ENCODE data around the gene BRME1. TPM values are rescaled to one million over a fixed set of nuclear protein-coding genes. Genes with fewer than 3 reads are reported as not detected.
A peak's percentile ranks its signal among the peaks of the same experiment; 100 is the strongest.

BRME1 gene
- 10 to 100 TPM in 1 of 3 donors, 1 to 10 TPM in 2; 2.7 to 12.2 (median 6.9) TPM for polyA plus RNA-seq

DNA sequence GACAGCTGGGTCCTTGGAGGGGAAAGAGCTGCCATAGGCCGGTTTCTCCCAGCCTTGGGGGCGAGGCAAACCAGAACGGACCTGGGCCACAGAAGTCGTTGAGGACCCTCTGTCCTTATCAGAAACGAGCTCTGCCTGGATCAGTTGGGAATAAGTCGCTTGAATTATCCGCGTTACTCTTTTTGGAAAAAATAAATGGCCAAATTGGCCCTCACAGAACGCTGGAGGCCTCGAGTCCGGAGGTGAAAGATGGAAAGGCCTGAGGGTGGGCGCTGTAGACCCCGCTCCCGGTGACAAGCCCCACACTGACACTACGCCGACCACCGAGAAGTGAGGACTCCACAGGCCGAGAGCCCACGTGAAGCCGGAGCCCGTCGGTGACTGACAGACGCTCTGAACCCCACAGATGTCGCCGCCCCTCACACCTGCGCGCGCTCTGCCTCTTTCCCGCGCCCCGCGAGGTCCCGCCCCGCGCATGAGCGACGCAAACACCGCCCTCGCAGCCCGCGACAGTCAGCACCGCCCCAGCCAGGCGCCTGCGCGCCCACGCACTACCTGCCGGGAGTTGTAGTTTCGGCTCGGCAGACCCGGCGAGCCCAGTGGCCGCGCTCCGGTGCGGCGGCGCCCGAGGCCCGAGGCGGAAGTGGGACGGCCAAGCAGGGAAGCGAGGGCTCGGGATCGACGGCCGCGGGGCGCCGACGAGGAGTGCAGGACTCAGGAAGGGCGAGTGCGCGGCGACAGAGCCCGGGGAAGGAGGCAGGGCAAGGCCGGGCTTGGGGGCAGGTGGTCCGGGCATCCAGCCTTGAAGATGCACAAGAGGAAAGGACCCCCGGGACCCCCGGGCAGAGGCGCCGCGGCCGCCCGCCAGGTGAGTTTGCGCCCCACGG is at the start of gene BRME1, which contains the start of gene CC2D1A:
TSS of gene BRME1 (minus strand) at position 484 of the 887 bp plus-strand sequence. CDS start 1,225 bp downstream, outside the sequence.
TSS of gene CC2D1A (plus strand) at position 568 of the 887 bp plus-strand sequence. CDS start at position 809, 241 bp downstream.
- no peaks in the 10 kb centered on the region for H3K9me3 Mint-ChIP-seq

DNA sequence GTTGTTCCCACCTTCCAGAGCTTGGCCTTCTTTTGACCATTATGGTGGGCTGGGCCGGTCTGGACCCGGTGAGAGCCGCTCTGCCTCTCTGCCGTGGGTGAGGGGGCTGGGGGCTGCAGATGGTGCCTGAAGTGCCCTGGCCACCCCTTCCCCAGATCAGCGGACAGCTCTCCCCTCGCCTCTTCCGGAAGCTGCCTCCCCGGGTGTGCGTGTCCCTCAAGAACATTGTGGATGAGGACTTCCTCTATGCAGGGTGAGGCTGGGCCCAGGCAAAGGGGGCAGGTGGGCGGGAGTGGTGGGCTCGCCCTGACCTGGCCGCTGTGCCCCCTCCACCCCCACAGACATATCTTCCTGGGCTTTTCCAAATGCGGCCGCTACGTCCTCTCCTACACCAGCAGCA is 48.3 kb upstream of the BRME1 start:
- H3K27ac Mint-ChIP-seq: peak overlapping the region in 3 of 6 donors; percentile 12 to 88 (median 35)
- no peaks in the 10 kb centered on the region for H3K9me3 Mint-ChIP-seq
- peak overlapping the region; percentile 48 to 94 (median 84) for H3K4me3 Mint-ChIP-seq
- H3K4me1 Mint-ChIP-seq: peaks cover 24 to 26% of the 10 kb centered on the region in 2 donors
- peaks cover 6 to 12% (median 6%) of the 10 kb centered on the region in 3 donors for H3K27me3 Mint-ChIP-seq (ENCODE audit: low read depth in 3 of 3)
- no peak for DNase-seq
- H3K36me3 Mint-ChIP-seq: peaks cover 0 to 16% (median 6%) of the 10 kb centered on the region in 3 donors

More for the DNA sequence above, at the start of gene BRME1, which contains the start of gene CC2D1A:
- DNase-seq: peak; percentile 89 to 90 (median 90)
- H3K4me1 Mint-ChIP-seq: peaks cover 16 to 19% of the 10 kb centered on the region in 2 donors
- H3K4me3 Mint-ChIP-seq: peak within 1 kb of the TSS; percentile 87 to 89 (median 87)
- peaks cover 0 to 6% (median 0%) of the 10 kb centered on the region in 3 donors for H3K36me3 Mint-ChIP-seq
- peak within 1 kb of the TSS; percentile 90 to 97 (median 91) for H3K27ac Mint-ChIP-seq
- H3K27me3 Mint-ChIP-seq (ENCODE audit: low read depth in 3 of 3): peaks cover 0 to 9% (median 2%) of the 10 kb centered on the region in 3 donors

DNA sequence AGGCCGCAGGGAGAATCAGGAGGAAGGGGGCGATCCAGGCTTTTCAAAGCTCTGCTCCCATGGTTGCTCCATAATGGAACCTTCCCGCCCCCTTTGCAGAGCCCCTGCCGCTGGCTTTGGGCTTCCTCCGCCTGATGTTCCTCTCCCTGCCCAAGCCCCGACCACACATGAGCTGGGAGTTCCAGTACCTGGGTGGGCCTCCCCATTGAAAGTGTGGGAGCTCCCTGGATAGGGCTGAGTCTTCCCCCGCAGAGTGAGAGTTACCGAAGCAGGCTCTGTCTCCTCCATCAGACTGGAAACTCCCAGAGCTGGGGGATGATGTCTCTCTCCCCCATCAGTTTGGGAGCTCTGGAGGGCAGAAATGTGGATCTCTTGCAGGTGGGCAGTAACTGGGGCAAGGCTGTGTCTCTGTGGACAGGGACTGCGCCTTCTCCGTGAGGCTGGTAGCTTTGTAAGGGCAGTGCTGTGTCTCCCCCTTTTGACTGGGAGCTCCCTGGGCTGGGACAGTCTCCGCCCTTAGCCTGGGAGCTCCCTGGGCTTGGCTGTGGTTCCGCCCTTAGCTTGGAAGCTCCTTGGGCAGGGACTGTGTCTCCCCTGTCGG is 47.1 kb upstream of the BRME1 start:
- H3K4me3 Mint-ChIP-seq: peak overlapping the region; percentile 84 to 94 (median 85)
- peaks cover 24 to 26% of the 10 kb centered on the region in 2 donors for H3K4me1 Mint-ChIP-seq
- H3K9me3 Mint-ChIP-seq: no peaks in the 10 kb centered on the region
- DNase-seq: no peak
- H3K27me3 Mint-ChIP-seq (ENCODE audit: low read depth in 3 of 3): peaks cover 6 to 9% (median 8%) of the 10 kb centered on the region in 3 donors
- peaks cover 0 to 10% (median 6%) of the 10 kb centered on the region in 3 donors for H3K36me3 Mint-ChIP-seq
- H3K27ac Mint-ChIP-seq: peak overlapping the region; percentile 46 to 88 (median 80)

GRCh38 chr19:13952154-13952930 is 46.4 kb upstream of the BRME1 start, which contains the start of gene DCAF15:
TSS of gene DCAF15 (plus strand) at chr19:13952509. CDS start at chr19:13952513, 4 bp downstream.
- Mint-ChIP-seq H3K9me3 (no peaks in the 10 kb centered on the region), H3K4me3 (peak within 1 kb of the TSS; percentile 88 to 94 (median 91)), H3K27me3 (ENCODE audit: low read depth in 3 of 3) (peaks cover 6 to 9% (median 8%) of the 10 kb centered on the region in 3 donors), H3K36me3 (peaks cover 0 to 8% (median 6%) of the 10 kb centered on the region in 3 donors), H3K4me1 (peaks cover 24 to 26% of the 10 kb centered on the region in 2 donors), H3K27ac (peak within 1 kb of the TSS; percentile 84 to 94 (median 90))
- DNase-seq: peak; percentile 99 to 100 (median 99)

- H3K9me3 Mint-ChIP-seq: no peaks in the 10 kb centered on the region
- H3K27ac Mint-ChIP-seq: peak overlapping the region; percentile 83 to 94 (median 90)
- peak overlapping the region; percentile 85 to 94 (median 91) for H3K4me3 Mint-ChIP-seq
- H3K4me1 Mint-ChIP-seq: peaks cover 24 to 26% of the 10 kb centered on the region in 2 donors
- DNase-seq: no peak
- H3K27me3 Mint-ChIP-seq (ENCODE audit: low read depth in 3 of 3): peaks cover 6 to 9% (median 8%) of the 10 kb centered on the region in 3 donors
- H3K36me3 Mint-ChIP-seq: peaks cover 0 to 5% (median 2%) of the 10 kb centered on the region in 3 donors
Measured at GRCh38 chr19:13951799-13952153, 45.9 kb upstream of the BRME1 start.

DNA sequence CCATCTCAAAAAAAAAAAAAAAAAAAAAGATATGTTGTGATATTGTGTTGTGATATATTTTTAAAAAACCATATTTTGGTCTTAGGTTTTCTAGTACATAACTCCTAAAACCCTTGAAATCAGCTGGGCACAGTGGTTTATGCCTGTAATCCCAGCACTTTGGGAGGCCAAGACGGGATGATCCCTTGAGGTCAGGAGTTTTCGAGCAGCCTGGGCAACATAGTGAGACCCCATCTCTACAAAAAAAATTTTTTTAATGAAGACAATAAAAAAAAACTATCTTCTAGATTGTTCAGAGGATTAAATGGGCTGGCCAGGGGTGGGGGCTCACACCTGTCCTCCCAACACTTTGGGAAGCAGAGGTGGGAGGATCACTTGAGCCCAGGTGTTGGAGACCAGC is 45.1 kb upstream of the BRME1 start:
- Mint-ChIP-seq H3K27me3 (ENCODE audit: low read depth in 3 of 3) (peaks cover 6 to 9% (median 8%) of the 10 kb centered on the region in 3 donors), H3K9me3 (no peaks in the 10 kb centered on the region), H3K4me1 (peaks cover 24 to 26% of the 10 kb centered on the region in 2 donors), H3K36me3 (peaks cover 0 to 5% (median 0%) of the 10 kb centered on the region in 3 donors), H3K4me3 (no peak overlapping the region), H3K27ac (peak overlapping the region in 2 of 6 donors; percentile 3 to 94)
- no peak for DNase-seq

DNA sequence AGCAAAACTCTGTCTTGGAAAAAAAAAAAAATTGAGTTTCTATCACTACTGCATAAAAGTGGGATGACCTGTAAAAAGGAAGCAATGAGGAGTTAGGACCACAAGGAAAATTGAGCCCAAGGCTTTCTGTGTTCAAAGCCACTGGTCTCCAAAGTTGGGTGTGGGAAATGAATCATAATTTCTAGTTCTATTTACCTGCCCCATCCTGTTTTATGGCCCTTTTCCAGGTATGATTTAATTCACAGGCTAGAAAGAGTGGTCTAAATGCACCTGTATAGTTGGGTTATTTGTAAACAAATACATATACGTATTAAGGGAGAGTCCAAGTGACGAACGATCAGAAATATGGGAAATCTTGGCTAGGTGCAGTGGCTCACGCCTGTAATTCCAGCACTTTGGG is 40.5 kb upstream of the BRME1 start:
- peaks cover 0 to 1% of the 10 kb centered on the region in 2 donors for H3K4me1 Mint-ChIP-seq
- no peaks in the 10 kb centered on the region for H3K9me3 Mint-ChIP-seq
- no peak overlapping the region for H3K27ac Mint-ChIP-seq
- H3K27me3 Mint-ChIP-seq (ENCODE audit: low read depth in 3 of 3): peaks cover 0 to 2% (median 2%) of the 10 kb centered on the region in 3 donors
- H3K36me3 Mint-ChIP-seq: no peaks in the 10 kb centered on the region
- no peak overlapping the region for H3K4me3 Mint-ChIP-seq
- DNase-seq: no peak

- Mint-ChIP-seq H3K4me3 (no peak overlapping the region), H3K9me3 (no peaks in the 10 kb centered on the region), H3K27me3 (ENCODE audit: low read depth in 3 of 3) (peaks cover 0 to 3% (median 2%) of the 10 kb centered on the region in 3 donors), H3K27ac (no peak overlapping the region), H3K4me1 (no peaks in the 10 kb centered on the region), H3K36me3 (no peaks in the 10 kb centered on the region)
- DNase-seq: no peak
Measured at GRCh38 chr19:13942023-13942684, 36.2 kb upstream of the BRME1 start.

DNA sequence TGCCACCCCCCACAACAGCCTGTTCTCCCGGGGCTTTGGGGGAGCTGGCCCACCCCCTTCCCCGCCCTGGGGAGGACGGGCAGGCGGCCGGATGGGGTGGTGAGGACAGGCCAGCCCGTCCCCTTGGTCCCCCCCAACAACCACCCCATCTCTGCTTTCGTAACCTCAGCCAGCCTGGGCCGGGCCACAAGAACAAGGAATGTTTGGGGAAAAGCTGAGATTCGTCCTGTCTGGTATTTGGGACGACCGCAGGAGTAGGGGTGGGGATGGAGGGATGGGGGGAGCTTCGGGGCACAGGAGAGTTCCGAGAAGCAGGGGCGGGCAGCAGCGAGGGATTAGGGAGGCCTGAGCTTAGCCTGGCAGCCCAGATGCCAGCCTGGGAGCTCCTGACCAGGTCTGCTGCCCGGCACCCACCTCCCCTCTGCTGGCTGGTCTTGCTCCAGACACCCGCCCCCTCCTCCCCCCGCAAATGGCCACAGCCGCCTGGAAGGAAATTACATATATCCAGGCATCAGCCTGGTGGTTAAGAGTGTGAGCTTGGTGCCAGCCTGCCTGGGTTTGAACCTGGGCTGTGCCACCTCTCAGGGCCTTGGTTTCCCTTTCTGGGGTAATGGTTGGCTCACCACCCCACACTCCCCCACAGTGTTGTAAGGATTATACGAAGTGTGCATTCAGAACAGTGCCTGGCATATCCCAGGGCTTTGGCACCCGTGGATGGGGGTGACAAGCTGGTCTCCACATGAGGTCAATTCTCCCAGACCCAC is 32.6 kb upstream of the BRME1 start, which contains the start of gene PODNL1:
TSS of gene PODNL1 (minus strand) at position 117 of the 764 bp plus-strand sequence. CDS start 236 bp downstream, outside the sequence.
- Mint-ChIP-seq H3K9me3 (no peaks in the 10 kb centered on the region), H3K27ac (peak within 1 kb of the TSS in 2 of 6 donors; percentile 30 to 49), H3K36me3 (no peaks in the 10 kb centered on the region), H3K27me3 (ENCODE audit: low read depth in 3 of 3) (peaks cover 0 to 3% (median 3%) of the 10 kb centered on the region in 3 donors), H3K4me1 (peaks cover 0 to 4% of the 10 kb centered on the region in 2 donors), H3K4me3 (peak within 1 kb of the TSS in 1 of 5 donors; percentile 20)
- DNase-seq: peak in 1 of 3 donors; percentile 23

DNA sequence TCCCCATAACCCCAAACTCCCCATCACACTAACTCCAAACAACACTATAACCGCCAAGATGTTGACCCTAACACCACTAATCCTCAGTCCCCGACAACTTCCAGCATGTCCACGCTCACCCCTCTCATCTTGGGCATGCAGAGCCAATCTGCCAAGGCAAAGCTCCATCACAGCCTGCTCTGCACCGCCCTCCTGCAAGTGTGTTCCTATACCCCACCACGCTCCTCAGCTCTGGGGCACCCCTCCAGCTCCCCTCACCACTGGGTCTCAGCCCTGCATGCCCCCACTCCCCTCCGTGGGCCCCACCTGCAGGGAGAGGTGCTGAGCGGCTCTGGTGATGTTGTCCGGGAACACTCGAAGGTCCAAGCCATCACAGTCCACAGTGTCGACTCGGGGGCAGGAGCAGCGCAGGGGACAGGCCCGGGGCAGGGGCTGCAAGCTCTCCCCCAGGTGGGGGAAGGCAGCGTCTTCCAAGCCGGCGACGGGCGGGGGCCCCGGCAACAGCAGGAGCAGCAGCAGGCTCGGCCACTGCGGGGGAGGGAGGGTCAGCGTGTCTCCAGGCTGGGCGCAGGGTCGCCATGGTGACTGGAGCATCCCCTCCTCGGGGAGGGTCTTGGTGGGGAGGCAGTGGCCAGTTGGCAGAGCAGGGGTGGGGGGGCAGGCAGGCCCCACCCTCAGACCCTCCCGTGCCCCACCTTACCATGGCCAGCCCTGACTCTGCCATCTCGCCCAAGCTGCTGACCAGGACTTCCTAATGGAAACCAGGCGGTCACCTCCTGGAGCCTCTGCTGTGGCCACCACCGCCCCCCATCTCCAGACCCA is 31.8 kb upstream of the BRME1 start:
- no peaks in the 10 kb centered on the region for H3K36me3 Mint-ChIP-seq
- peak overlapping the region in 1 of 6 donors; percentile 49 for H3K27ac Mint-ChIP-seq
- DNase-seq: no peak
- no peaks in the 10 kb centered on the region for H3K9me3 Mint-ChIP-seq
- H3K4me3 Mint-ChIP-seq: no peak overlapping the region
- H3K4me1 Mint-ChIP-seq: peaks cover 0 to 4% of the 10 kb centered on the region in 2 donors
- H3K27me3 Mint-ChIP-seq (ENCODE audit: low read depth in 3 of 3): peaks cover 0 to 5% (median 3%) of the 10 kb centered on the region in 3 donors

DNA sequence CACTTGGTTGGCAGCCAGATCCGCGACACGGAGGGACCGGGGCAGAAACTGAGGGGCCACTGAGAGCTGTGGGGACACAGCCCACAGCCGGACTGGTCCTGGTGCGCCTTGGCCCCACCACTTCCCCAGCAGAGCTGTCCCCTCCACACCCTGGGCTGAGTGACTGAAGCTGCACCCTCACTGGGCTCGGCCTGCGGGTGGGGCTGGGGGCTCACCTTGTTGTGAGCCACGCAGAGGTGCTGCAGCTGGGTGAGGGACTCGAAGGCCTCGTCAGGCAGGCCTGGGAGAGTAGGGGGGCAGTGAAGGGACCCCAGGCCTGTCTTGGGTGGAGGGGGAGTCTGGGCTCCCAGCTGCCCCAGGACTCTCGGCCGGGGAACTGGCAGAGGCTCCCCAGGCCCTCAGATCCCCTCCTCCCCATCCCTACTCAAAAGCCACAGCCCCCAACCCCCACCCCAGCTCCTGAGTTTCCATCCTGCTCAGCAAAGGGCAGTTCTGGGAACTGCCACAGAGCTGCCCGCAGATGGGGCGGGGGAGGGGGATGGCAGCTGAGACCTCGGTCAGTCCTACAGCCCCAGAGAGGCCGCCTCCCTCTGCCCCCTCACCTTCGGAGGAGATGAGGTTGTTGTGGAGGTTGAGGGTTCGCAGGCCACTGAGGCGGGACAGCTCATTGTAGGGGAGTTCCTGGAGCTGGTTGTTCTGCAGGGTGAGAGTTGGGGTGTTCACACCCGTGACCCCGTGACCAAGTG is 30.0 kb upstream of the BRME1 start:
- no peak overlapping the region for H3K4me3 Mint-ChIP-seq
- H3K9me3 Mint-ChIP-seq: no peaks in the 10 kb centered on the region
- H3K4me1 Mint-ChIP-seq: peaks cover 0 to 4% of the 10 kb centered on the region in 2 donors
- no peaks in the 10 kb centered on the region for H3K36me3 Mint-ChIP-seq
- no peak for DNase-seq
- H3K27ac Mint-ChIP-seq: no peak overlapping the region
- peaks cover 0 to 5% (median 3%) of the 10 kb centered on the region in 3 donors for H3K27me3 Mint-ChIP-seq (ENCODE audit: low read depth in 3 of 3)

Measured in immature natural killer cell (primary cell).